ENCODE results near the gene TSPAN3.
A peak's percentile ranks its signal among the peaks of the same experiment; 100 is the strongest.

The TSPAN3 gene

DNA sequence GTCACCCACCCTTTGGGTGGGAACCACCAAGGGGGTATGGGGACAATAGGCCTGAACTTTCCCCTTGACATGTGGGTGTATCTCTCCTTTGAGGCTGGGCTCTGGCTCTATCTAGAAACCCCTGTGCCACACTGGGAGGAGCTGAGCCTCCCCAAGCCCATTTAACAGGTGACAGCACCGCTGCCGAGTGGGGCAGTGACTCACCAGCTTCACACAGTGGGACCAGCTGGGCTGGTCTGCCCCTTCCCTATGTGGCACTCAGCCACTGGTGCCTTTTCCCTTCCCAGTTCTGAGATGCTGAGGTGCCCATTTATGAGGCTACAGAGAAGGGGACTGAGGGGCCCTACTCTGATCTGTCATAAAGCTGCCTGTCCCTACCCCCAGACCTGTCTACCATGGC lies 70.9 kb downstream of the TSPAN3 start:
- Histone ChIP-seq H3K4me1 (ENCODE audit: control insufficient read depth, low read length) (peaks cover 43% of the 10 kb centered on the region), H3F3A (ENCODE audit: control insufficient read depth, insufficient read depth) (no peaks in the 10 kb centered on the region), H3K27ac (ENCODE audit: low read depth, low read length) (no peak overlapping the region), H3K4me2 (ENCODE audit: low read length) (no peak overlapping the region), H3K79me2 (ENCODE audit: control insufficient read depth, low read length) (peaks cover 6% of the 10 kb centered on the region), H3K27me3 (ENCODE audit: control insufficient read depth, low read length) (no peaks in the 10 kb centered on the region), H3K4me3 (ENCODE audit: low read length) (no peak overlapping the region), H4K20me1 (ENCODE audit: control insufficient read depth, insufficient read depth, low read depth, low read length) (peaks cover 5% of the 10 kb centered on the region; the same call in 1 of the 2 replicates), H3K36me3 (ENCODE audit: control insufficient read depth, low read length) (no peaks in the 10 kb centered on the region), H3K9me3 (ENCODE audit: control insufficient read depth, insufficient read depth, low read length) (no peaks in the 10 kb centered on the region), H3K9me2 (replicated peaks; ENCODE audit: control insufficient read depth, low read length) (no peaks in the 10 kb centered on the region)
- TF ChIP-seq CTCF (IDR thresholded peaks at IDR 0.05; ENCODE audit: low read depth, low read length, poor library complexity, severe bottlenecking) (no peak), EZH2phosphoT487 (IDR thresholded peaks at IDR 0.05; ENCODE audit: borderline replicate concordance, low read length) (no peak)

DNA sequence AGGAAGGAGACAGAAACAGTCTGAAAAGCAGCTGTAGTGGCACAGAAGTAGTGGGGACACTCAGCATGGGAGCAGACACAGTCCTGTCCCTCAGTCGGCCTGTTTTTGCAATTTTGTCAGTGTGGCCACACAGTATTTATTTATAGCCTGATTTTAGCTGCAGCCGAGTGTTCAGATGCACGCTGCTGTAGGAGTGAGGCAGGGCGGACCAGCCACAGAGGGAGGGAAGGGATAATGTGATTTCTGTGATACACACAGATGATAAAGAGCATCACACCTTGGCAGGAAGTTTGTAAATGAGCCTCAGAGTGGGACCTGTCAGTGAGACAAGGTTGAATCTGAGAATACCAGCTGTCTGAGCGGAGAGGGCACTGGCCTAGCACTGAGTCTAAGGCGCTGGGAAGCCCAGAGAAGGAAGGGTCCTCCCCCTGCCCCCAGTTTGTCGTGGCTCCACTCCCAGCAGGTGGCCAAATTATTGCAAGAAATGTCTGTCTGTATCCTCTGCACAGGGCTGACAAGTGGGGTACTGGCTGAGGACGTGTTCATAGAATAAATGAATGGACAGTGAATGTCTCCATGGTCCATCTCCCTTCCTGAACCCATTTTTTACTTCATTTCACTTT lies 72.1 kb downstream of the TSPAN3 start:
- peaks cover 43% of the 10 kb centered on the region for H3K4me1 ChIP-seq (ENCODE audit: control insufficient read depth, low read length)
- no peaks in the 10 kb centered on the region for H3K9me3 ChIP-seq (ENCODE audit: control insufficient read depth, insufficient read depth, low read length)
- peaks cover 6% of the 10 kb centered on the region for H3K79me2 ChIP-seq (ENCODE audit: control insufficient read depth, low read length)
- no peak overlapping the region for H3K27ac ChIP-seq (ENCODE audit: low read depth, low read length)
- no peaks in the 10 kb centered on the region; the same call in 1 of the 2 replicates for H4K20me1 ChIP-seq (ENCODE audit: control insufficient read depth, insufficient read depth, low read depth, low read length)
- H3K36me3 ChIP-seq (ENCODE audit: control insufficient read depth, low read length): no peaks in the 10 kb centered on the region
- no peaks in the 10 kb centered on the region for H3F3A ChIP-seq (ENCODE audit: control insufficient read depth, insufficient read depth)
- no peak for TF ChIP-seq EZH2phosphoT487 (IDR thresholded peaks at IDR 0.05; ENCODE audit: borderline replicate concordance, low read length)
- no peak for TF ChIP-seq CTCF (IDR thresholded peaks at IDR 0.05; ENCODE audit: low read depth, low read length, poor library complexity, severe bottlenecking)
- no peaks in the 10 kb centered on the region for H3K27me3 ChIP-seq (ENCODE audit: control insufficient read depth, low read length)
- H3K4me2 ChIP-seq (ENCODE audit: low read length): no peak overlapping the region
- H3K9me2 ChIP-seq (replicated peaks; ENCODE audit: control insufficient read depth, low read length): no peaks in the 10 kb centered on the region
- no peak overlapping the region for H3K4me3 ChIP-seq (ENCODE audit: low read length)

DNA sequence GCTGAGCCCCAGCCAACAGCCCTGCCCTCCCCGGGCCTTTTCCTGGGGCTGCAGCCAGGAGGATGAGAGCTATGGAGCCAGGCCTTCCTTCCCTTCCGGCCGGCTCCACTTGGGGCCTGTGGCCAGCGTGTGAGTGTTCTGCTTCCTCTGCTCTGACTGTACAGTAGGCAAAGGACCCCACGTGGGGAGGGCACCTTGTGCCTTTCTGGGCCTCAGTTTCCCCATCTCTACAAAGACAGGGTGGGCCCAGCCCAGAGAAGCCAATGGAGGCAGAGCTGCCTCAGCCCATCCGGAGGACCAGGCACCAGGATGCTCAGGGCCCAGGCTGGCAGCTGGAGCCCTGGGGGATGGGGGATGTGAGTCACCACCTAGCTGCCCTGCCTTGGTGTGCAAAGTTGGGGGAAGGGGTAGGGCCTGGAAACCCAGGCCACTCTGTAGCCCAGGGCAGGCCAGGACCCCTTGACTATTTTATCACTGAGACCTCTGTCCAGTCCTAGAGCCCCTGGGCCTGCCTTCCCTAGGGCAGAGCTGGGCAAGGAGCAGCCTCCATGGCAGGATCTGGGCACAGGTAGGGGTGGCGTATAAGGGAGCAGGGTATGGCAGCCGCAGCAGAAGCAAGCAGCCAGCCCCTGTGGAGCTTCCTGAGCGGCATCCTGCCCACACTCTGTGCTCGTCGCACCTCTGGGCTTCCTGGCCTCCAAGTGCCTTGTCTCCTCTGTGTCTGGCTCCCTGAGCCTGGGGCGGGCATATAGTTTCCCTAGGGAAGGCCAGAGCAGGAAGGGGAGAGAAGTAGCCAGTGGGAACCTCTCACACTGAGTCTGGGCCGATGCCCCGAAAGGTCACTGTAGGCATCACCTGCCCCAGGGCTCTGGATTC lies 74.1 kb downstream of the TSPAN3 start:
- Histone ChIP-seq H3K4me3 (ENCODE audit: low read length) (no peak overlapping the region), H3K27ac (ENCODE audit: low read depth, low read length) (no peak overlapping the region), H3K36me3 (ENCODE audit: control insufficient read depth, low read length) (no peaks in the 10 kb centered on the region), H3K4me2 (ENCODE audit: low read length) (peak overlapping the region; percentile 100), H3K9me2 (replicated peaks; ENCODE audit: control insufficient read depth, low read length) (no peaks in the 10 kb centered on the region), H4K20me1 (ENCODE audit: control insufficient read depth, insufficient read depth, low read depth, low read length) (no peaks in the 10 kb centered on the region), H3F3A (ENCODE audit: control insufficient read depth, insufficient read depth) (no peaks in the 10 kb centered on the region), H3K27me3 (ENCODE audit: control insufficient read depth, low read length) (no peaks in the 10 kb centered on the region), H3K4me1 (ENCODE audit: control insufficient read depth, low read length) (peaks cover 23% of the 10 kb centered on the region), H3K79me2 (ENCODE audit: control insufficient read depth, low read length) (peaks cover 6% of the 10 kb centered on the region), H3K9me3 (ENCODE audit: control insufficient read depth, insufficient read depth, low read length) (no peaks in the 10 kb centered on the region)
- TF ChIP-seq EZH2phosphoT487 (IDR thresholded peaks at IDR 0.05; ENCODE audit: borderline replicate concordance, low read length): no peak
- no peak for TF ChIP-seq CTCF (IDR thresholded peaks at IDR 0.05; ENCODE audit: low read depth, low read length, poor library complexity, severe bottlenecking)

All from DOHH2 (cell line).